PC-9 (cell line): ENCODE measurements around the gene PNPLA7. TPM values are rescaled to one million over a fixed set of nuclear protein-coding genes. Genes with fewer than 3 reads are reported as not detected.
"Not testable (repeated sequence)": the region's sequence is repeated elsewhere in the genome, so short reads cannot be mapped to it uniquely, and the experiment has no call there.

Experiments used
- BruUV-seq: library from RNA; stranded (reverse); fragments of 400-500 nt; replicated peaks from 2 replicates; lab custom pipeline; 2021; lab: Mats Ljungman, UMichigan
- CTCF ChIA-PET: fragments of 300-600 bp; sonication (Branson Sonifier 250); formaldehyde crosslinking; loops from one replicate; lab custom pipeline; 2022; ENCODE audit warnings: antibody characterized with exemption; lab: Charles Lee
- POLR2A ChIA-PET: fragments of 300-600 bp; sonication (Branson Sonifier 250); formaldehyde crosslinking; loops from one replicate; lab custom pipeline; 2022; ENCODE audit warnings: antibody characterized with exemption; ENCODE audit not compliant: unreplicated experiment; lab: Charles Lee
- DNase-seq, 2 experiments: peaks; one replicate each; pipeline versions ENCODE4 v3.0.0 to v3.0.0-alpha.2; 2015 to 2022; ENCODE audit warnings: mixed read lengths in 1 of 2
- H2AFZ ChIP-seq: fragments of 200-600 bp; sonication (generic); 2 replicates; pipeline ENCODE4 v1.8.1; 2017; ENCODE audit warnings: antibody characterized with exemption
- H3F3A ChIP-seq: fragments of 200-600 bp; sonication (generic); 2 replicates; pipeline ENCODE4 v1.8.1; 2017; ENCODE audit warnings: antibody characterized with exemption, mild to moderate bottlenecking, low read depth; ENCODE audit not compliant: insufficient read depth
- H3K27ac ChIP-seq: fragments of 200-600 bp; sonication (generic); 2 replicates; pipeline ENCODE4 v1.6.1; 2016; ENCODE audit warnings: mixed run types
- H3K27me3 ChIP-seq: fragments of 200-600 bp; sonication (generic); 2 replicates; pipeline ENCODE4 v1.6.1; 2016; ENCODE audit warnings: low read depth, mixed run types; ENCODE audit not compliant: insufficient read depth
- H3K36me3 ChIP-seq: fragments of 200-600 bp; sonication (generic); 2 replicates; pipeline ENCODE4 v1.6.1; 2016; ENCODE audit warnings: low read depth, mixed run types
- H3K4me1 ChIP-seq: fragments of 200-600 bp; sonication (generic); replicated peaks from 2 replicates; pipeline ENCODE4 v1.6.1; 2016; ENCODE audit warnings: mixed run types; ENCODE audit not compliant: insufficient read depth
- H3K4me2 ChIP-seq: fragments of 200-600 bp; sonication (generic); 2 replicates; pipeline ENCODE4 v1.6.1; 2017; ENCODE audit warnings: mixed run types
- H3K4me3 ChIP-seq: fragments of 200-600 bp; sonication (generic); 2 replicates; pipeline ENCODE4 v1.6.1; 2016; ENCODE audit warnings: mixed run types
- H3K79me2 ChIP-seq: fragments of 200-600 bp; sonication (generic); 2 replicates; pipeline ENCODE4 v1.6.1; 2017; ENCODE audit warnings: low read depth, mixed run types
- H3K9me2 ChIP-seq: fragments of 200-600 bp; sonication (generic); 2 replicates; pipeline ENCODE4 v1.8.1; 2017; ENCODE audit warnings: mild to moderate bottlenecking; ENCODE audit not compliant: insufficient read depth
- H3K9me3 ChIP-seq: fragments of 200-600 bp; sonication (generic); 2 replicates; pipeline ENCODE4 v1.8.1; 2016; ENCODE audit warnings: low read depth; ENCODE audit not compliant: insufficient read depth
- H4K20me1 ChIP-seq: fragments of 200-600 bp; sonication (generic); 2 replicates; pipeline ENCODE4 v1.8.1; 2017; ENCODE audit not compliant: insufficient read depth
- EZH2 ChIP-seq: fragments of 200-600 bp; sonication (generic); IDR thresholded peaks from 2 replicates; pipeline ENCODE4 v1.8.0; 2017; ENCODE audit warnings: antibody characterized with exemption, low read depth
- intact Hi-C: fragments of 100-400 bp; cut with micrococcal nuclease; formaldehyde crosslinking; loops from one replicate; pipeline ENCODE4 v1.10.0; 2022; ENCODE audit not compliant: unreplicated experiment
- total RNA-seq: library from RNA; stranded (reverse); gene quantifications from 2 replicates; pipeline ENCODE4 v1.2.3, GENCODE V29; 2021
- TF ChIP-seq, protein P1 (sequence below): fragments of 200-600 bp; sonication (generic); conservative IDR thresholded peaks from 2 replicates; pipeline ENCODE4 v1.6.1; 2017; ENCODE audit warnings: mixed run types, antibody characterized with exemption, mild to moderate bottlenecking, moderate library complexity

The PNPLA7 gene
- total RNA-seq, 1 experiment from 2014 or later, result 1.9 TPM

DNA sequence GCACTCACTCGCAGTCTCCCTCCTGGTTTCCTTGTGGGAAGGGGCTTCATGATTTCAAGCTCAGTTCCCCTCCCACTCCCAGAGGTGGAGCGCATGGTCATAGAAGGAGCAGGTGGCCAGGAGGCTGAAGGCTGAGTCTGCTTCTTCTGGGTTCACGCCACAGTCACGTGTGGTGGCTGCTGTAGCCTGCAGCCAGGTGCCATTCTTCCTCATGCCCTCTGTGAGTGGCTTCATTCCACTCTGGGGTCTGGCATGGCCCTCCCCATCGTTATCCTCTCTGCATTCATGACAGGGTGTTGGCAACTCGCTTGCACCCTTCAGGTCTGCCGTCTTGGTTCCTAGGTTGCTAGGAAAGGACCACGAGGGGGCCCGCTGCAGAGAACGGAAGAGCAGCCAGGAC, 5.0 kb upstream of the PNPLA7 start:
- no peaks in the 10 kb centered on the region for H3K9me3 ChIP-seq
- H3K4me1 ChIP-seq, result peaks cover under 1% of the 10 kb centered on the region
- peaks cover 9% of the 10 kb centered on the region; the same call in 1 of the 2 replicates for H3K36me3 ChIP-seq
- H3K79me2 ChIP-seq, result no peaks in the 10 kb centered on the region
- intact Hi-C loops, result no loop called here
- no TSS peak for BruUV-seq
- peaks cover 14% of the 10 kb centered on the region; the same call in 1 of the 2 replicates for H4K20me1 ChIP-seq
- no peaks in the 10 kb centered on the region for H3K27me3 ChIP-seq
- H3K4me3 ChIP-seq, result no peak overlapping the region
- DNase-seq, result no peak
- no peak overlapping the region for H2AFZ ChIP-seq
- ChIA-PET POLR2A (no interaction called here), CTCF (no interaction called here)
- peaks cover 32% of the 10 kb centered on the region for H3F3A ChIP-seq
- H3K4me2 ChIP-seq, result no peak overlapping the region
- H3K9me2 ChIP-seq, result no peaks in the 10 kb centered on the region
- TF ChIP-seq EZH2, result no peak
- TF ChIP-seq, protein P1, sequence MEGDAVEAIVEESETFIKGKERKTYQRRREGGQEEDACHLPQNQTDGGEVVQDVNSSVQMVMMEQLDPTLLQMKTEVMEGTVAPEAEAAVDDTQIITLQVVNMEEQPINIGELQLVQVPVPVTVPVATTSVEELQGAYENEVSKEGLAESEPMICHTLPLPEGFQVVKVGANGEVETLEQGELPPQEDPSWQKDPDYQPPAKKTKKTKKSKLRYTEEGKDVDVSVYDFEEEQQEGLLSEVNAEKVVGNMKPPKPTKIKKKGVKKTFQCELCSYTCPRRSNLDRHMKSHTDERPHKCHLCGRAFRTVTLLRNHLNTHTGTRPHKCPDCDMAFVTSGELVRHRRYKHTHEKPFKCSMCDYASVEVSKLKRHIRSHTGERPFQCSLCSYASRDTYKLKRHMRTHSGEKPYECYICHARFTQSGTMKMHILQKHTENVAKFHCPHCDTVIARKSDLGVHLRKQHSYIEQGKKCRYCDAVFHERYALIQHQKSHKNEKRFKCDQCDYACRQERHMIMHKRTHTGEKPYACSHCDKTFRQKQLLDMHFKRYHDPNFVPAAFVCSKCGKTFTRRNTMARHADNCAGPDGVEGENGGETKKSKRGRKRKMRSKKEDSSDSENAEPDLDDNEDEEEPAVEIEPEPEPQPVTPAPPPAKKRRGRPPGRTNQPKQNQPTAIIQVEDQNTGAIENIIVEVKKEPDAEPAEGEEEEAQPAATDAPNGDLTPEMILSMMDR, result no peak
- no peak overlapping the region for H3K27ac ChIP-seq

DNA sequence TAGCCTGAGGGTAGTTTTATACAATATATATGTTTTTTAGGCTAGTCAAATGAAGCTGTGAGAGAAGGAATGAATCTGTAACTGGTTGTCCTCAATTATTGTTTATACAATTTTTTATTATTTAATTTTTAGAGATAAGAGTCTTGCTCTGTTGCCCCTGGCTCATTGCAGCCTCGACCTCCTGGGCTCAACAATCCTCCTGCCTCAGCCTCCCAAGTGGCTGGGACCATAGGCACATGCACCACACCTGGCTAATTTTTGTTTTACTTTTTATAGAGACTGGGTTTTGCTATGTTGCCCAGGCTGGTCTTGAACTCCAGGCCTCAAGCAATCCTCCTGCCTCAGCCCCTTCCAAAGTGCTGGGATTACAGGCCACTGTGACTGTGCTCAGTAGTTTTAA, 4.1 kb upstream of the PNPLA7 start:
- TF ChIP-seq EZH2, result no peak
- TF ChIP-seq, protein P1, result no peak
- Histone ChIP-seq H2AFZ (no peak overlapping the region), H3K9me3 (no peaks in the 10 kb centered on the region), H3K9me2 (no peaks in the 10 kb centered on the region), H3K27me3 (no peaks in the 10 kb centered on the region), H3F3A (peaks cover 39% of the 10 kb centered on the region), H3K27ac (no peak overlapping the region), H3K4me3 (no peak overlapping the region), H4K20me1 (peaks cover 14% of the 10 kb centered on the region; the same call in 1 of the 2 replicates), H3K79me2 (no peaks in the 10 kb centered on the region), H3K4me2 (no peak overlapping the region), H3K4me1 (peaks cover 8% of the 10 kb centered on the region), H3K36me3 (peaks cover 2% of the 10 kb centered on the region; the same call in 1 of the 2 replicates)
- intact Hi-C loops, result loop anchor here (5.0 kb wide), 1 partner anchor 58 kb away; no protein-coding TSS in a partner anchor
- no TSS peak for BruUV-seq
- DNase-seq, result no peak
- POLR2A ChIA-PET, result interaction anchor here (0.7 kb wide), 1 partner anchor 514 kb away, joined by 5 read pairs; no protein-coding TSS in a partner anchor
- CTCF ChIA-PET, result interaction anchor here (0.6 kb wide), 1 partner anchor 742 kb away, joined by 3 read pairs; no protein-coding TSS in a partner anchor

DNA sequence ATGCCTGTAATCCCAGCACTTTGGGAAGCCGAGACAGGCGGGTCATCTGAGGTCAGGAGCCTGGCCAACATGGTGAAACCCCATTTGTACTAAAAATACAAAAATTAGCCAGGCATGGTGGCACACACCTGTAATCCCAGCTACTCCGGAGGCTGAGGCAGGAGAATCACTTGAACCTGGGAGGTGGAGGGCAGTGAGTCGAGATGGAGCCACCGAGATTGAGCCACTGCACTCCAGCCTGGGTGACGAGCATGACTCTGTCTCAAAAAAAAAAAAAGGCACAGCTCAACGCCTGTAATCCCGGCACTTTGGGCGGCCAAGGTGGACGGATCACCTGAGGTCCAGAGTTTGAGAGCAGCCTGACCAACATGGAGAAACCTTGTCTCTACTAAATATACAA, 3.5 kb upstream of the PNPLA7 start:
- CTCF ChIA-PET, BruUV-seq: not testable (repeated sequence)
- POLR2A ChIA-PET, result interaction anchor here (0.7 kb wide), 1 partner anchor 515 kb away, joined by 5 read pairs; no protein-coding TSS in a partner anchor

More for the DNA sequence above, 3.5 kb upstream of the PNPLA7 start:
- H3K79me2 ChIP-seq, H3K9me2 ChIP-seq, H3K4me3 ChIP-seq, H3K27ac ChIP-seq, H2AFZ ChIP-seq, H3K36me3 ChIP-seq, DNase-seq, H3K27me3 ChIP-seq, H3K4me1 ChIP-seq, H3K9me3 ChIP-seq, H3K4me2 ChIP-seq: not testable (repeated sequence)
- peaks cover 39% of the 10 kb centered on the region for H3F3A ChIP-seq
- intact Hi-C loops, result loop anchor here (5.0 kb wide), 1 partner anchor 59 kb away; no protein-coding TSS in a partner anchor
- peaks cover 14% of the 10 kb centered on the region; the same call in 1 of the 2 replicates for H4K20me1 ChIP-seq
